Measurements from ENCODE around the gene MRPL18.

Gene MRPL18

DNA sequence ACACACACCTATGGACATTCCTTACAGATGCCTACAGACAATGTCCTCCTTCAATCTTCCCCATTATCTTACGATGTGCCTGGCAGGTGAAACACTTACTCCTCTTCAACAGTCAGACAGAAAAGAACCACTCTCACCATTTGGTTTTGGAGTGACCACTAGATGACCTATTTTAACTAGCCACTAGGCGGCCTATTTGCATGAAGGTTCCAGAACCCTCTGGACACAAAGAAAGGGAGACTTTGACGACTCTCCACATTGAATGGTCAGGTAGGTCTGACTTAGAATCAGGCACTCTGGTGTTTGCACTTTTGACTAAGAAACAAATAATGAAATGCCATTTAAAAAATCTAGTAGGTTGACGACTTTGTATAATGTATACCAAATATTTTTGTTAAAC is 51.8 kb downstream of the MRPL18 start:
- no peaks in the 10 kb centered on the region for H4K20me1 ChIP-seq (ENCODE audit: insufficient read depth, low read length)
- H2AFZ ChIP-seq (ENCODE audit: low read length), result no peak overlapping the region
- no peaks in the 10 kb centered on the region for H3K4me1 ChIP-seq (ENCODE audit: insufficient read depth, low read length, severe bottlenecking)
- H3K36me3 ChIP-seq (ENCODE audit: insufficient read depth, low read length), result no peaks in the 10 kb centered on the region
- H3K4me2 ChIP-seq (ENCODE audit: low read length), result no peak overlapping the region
- no peaks in the 10 kb centered on the region for H3K9me3 ChIP-seq (ENCODE audit: low read length)
- H3K9ac ChIP-seq (ENCODE audit: low read length), result no peak overlapping the region
- H3K27me3 ChIP-seq (ENCODE audit: insufficient read depth, low read length), result 0 out of 2 replicates have a peak, but pooled peaks cover 4% of the 10 kb centered on the region
- TF ChIP-seq EZH2 (IDR thresholded peaks at IDR 0.05; ENCODE audit: borderline replicate concordance, low read length), result no peak
- TF ChIP-seq, protein P1, sequence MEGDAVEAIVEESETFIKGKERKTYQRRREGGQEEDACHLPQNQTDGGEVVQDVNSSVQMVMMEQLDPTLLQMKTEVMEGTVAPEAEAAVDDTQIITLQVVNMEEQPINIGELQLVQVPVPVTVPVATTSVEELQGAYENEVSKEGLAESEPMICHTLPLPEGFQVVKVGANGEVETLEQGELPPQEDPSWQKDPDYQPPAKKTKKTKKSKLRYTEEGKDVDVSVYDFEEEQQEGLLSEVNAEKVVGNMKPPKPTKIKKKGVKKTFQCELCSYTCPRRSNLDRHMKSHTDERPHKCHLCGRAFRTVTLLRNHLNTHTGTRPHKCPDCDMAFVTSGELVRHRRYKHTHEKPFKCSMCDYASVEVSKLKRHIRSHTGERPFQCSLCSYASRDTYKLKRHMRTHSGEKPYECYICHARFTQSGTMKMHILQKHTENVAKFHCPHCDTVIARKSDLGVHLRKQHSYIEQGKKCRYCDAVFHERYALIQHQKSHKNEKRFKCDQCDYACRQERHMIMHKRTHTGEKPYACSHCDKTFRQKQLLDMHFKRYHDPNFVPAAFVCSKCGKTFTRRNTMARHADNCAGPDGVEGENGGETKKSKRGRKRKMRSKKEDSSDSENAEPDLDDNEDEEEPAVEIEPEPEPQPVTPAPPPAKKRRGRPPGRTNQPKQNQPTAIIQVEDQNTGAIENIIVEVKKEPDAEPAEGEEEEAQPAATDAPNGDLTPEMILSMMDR (IDR thresholded peaks at IDR 0.05; ENCODE audit: low read length), result no peak
- no peak overlapping the region for H3K27ac ChIP-seq (ENCODE audit: low read depth, low read length, poor library complexity, severe bottlenecking)
- no peaks in the 10 kb centered on the region for H3F3A ChIP-seq (ENCODE audit: insufficient read depth, low read length)
- no peak overlapping the region for H3K4me3 ChIP-seq (ENCODE audit: low read depth, low read length, poor library complexity, severe bottlenecking)
- H3K9me2 ChIP-seq (ENCODE audit: low read depth, low read length), result no peaks in the 10 kb centered on the region
- no peaks in the 10 kb centered on the region for H3K79me2 ChIP-seq (ENCODE audit: insufficient read depth, low read length)

DNA sequence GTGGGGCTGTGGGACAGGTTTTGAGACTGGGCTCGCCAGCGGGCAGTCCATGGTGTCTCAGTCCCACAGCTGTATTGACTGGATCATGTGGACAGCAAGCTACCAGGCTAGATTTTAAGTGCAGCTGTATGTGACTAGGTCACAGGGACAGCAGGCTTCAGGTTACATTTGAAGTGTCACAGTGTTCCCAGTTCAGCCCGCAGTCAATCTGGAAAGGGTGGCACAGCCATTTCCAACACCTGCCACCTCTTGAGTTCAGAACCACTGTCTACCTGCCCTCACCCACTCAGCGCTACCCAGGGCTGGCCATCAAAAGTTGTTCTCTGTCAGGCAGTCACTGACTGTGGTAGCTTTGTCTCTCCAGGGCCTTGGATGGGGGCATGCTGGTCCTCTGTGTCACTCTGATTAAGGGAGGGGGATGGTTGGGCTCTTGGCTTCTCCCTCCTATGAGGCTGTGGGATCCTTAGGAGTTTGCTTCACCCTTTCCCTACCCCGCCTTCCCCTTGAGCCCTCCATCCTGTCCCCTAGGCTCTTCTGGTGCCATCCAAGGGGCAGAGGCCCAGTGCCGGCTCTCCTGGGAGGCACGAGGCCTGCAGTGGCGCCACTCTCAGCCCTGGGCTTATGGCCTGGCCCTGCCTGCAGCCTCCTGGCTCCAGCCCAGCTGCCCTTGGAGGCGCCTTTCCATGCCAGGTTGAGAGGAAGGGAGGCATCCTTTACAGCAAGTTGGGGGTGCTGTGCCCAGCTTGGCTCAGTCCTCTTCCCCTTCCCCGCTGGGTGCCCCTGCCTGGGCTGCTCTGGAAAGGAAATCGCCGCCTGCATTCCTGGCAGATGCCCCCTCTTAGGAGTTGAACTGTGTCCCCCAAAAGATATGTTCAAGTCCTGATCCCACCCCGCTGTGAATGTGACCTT is 54.7 kb downstream of the MRPL18 start:
- Histone ChIP-seq H3K4me2 (ENCODE audit: low read length) (no peak overlapping the region), H3K9me3 (ENCODE audit: low read length) (no peaks in the 10 kb centered on the region), H3K4me1 (ENCODE audit: insufficient read depth, low read length, severe bottlenecking) (no peaks in the 10 kb centered on the region), H3F3A (ENCODE audit: insufficient read depth, low read length) (no peaks in the 10 kb centered on the region), H3K9ac (ENCODE audit: low read length) (no peak overlapping the region), H3K36me3 (ENCODE audit: insufficient read depth, low read length) (no peaks in the 10 kb centered on the region), H3K79me2 (ENCODE audit: insufficient read depth, low read length) (no peaks in the 10 kb centered on the region), H3K27ac (ENCODE audit: low read depth, low read length, poor library complexity, severe bottlenecking) (no peak overlapping the region), H3K27me3 (ENCODE audit: insufficient read depth, low read length) (no peaks in the 10 kb centered on the region), H3K4me3 (ENCODE audit: low read depth, low read length, poor library complexity, severe bottlenecking) (no peak overlapping the region), H3K9me2 (ENCODE audit: low read depth, low read length) (no peaks in the 10 kb centered on the region), H2AFZ (ENCODE audit: low read length) (no peak overlapping the region), H4K20me1 (ENCODE audit: insufficient read depth, low read length) (no peaks in the 10 kb centered on the region)
- TF ChIP-seq, protein P1 (IDR thresholded peaks at IDR 0.05; ENCODE audit: low read length), result no peak
- TF ChIP-seq EZH2 (IDR thresholded peaks at IDR 0.05; ENCODE audit: borderline replicate concordance, low read length), result no peak
